ENCODE results near the gene TNS1. TPM values are rescaled to one million over a fixed set of nuclear protein-coding genes. Genes with fewer than 3 reads are reported as not detected.

The TNS1 gene
- total and polyA plus RNA-seq, 9 of the 15 experiments (the other 6 are each of a cell fraction or from before 2014, with no cell fraction given) = 0.13 to 2.7 (median 0.77) TPM

GRCh38 chr2:218039171-218039570 lies 36.4 kb upstream of the TNS1 start (continued):
- TF ChIP-seq U2AF1 (optimal IDR thresholded peaks at IDR 0.05; ENCODE audit: low read depth, low read length) (no peak), U2AF2 (optimal IDR thresholded peaks at IDR 0.05; ENCODE audit: low read depth, low read length) (no peak), CEBPB (tag; IDR thresholded peaks at IDR 0.05) (no peak)

DNA sequence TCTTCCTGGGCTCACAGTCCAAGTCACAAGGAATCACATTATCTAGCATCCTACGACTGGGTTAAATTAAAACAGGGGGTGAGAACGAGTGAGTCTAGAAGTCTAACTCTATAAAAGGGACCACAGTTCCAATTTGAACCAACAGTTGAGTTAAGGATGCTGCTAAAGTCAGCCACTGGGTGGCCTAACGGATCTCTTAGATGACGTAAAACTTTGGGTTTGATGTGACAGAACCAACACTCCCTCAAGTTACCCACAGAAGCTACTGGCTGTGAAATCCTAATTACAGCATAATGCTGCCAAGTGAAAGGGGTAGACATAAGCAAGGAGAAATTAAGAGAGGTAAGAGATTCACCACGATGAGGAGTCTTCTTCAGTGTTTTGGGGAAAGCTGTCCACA lies 33.6 kb upstream of the TNS1 start:
- H3K4me1 ChIP-seq (replicated peaks in 1 of 2; ENCODE audit: control insufficient read depth in 2 of 2, insufficient read depth in 2 of 2, low read length in 2 of 2) = peaks cover 0 to 4% of the 10 kb centered on the region in 2 experiments; a peak in 1 of 5 replicates
- peak; percentile 22; the same call in 1 of the 2 replicates for TF ChIP-seq CREM (IDR thresholded peaks at IDR 0.05; ENCODE audit: low read depth)
- TF ChIP-seq, protein P1, sequence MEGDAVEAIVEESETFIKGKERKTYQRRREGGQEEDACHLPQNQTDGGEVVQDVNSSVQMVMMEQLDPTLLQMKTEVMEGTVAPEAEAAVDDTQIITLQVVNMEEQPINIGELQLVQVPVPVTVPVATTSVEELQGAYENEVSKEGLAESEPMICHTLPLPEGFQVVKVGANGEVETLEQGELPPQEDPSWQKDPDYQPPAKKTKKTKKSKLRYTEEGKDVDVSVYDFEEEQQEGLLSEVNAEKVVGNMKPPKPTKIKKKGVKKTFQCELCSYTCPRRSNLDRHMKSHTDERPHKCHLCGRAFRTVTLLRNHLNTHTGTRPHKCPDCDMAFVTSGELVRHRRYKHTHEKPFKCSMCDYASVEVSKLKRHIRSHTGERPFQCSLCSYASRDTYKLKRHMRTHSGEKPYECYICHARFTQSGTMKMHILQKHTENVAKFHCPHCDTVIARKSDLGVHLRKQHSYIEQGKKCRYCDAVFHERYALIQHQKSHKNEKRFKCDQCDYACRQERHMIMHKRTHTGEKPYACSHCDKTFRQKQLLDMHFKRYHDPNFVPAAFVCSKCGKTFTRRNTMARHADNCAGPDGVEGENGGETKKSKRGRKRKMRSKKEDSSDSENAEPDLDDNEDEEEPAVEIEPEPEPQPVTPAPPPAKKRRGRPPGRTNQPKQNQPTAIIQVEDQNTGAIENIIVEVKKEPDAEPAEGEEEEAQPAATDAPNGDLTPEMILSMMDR (IDR thresholded peaks at IDR 0.05 in 2 of 3, conservative IDR thresholded peaks at IDR 0.05 in 1 of 3; ENCODE audit: insufficient read depth in 2 of 3, low read depth in 1 of 3, low read length in 3 of 3) = peak; percentile 9 to 18 (median 12); a peak in 1 of 6 replicates
- no peak for TF ChIP-seq CBFB (CRISPR knock-in tag; IDR thresholded peaks at IDR 0.05)
- no peak overlapping the region for H3K9ac ChIP-seq (ENCODE audit: insufficient read depth in 1 of 2, low read depth in 2 of 2, low read length in 2 of 2)
- no peaks in the 10 kb centered on the region for H3K9me3 ChIP-seq (replicated peaks; ENCODE audit: control insufficient read depth, insufficient read depth, low read depth, low read length)
- no peaks in the 10 kb centered on the region for H3K9me1 ChIP-seq (ENCODE audit: control insufficient read depth, insufficient read depth, low read length)
- BruUV-seq (replicated peaks) = no TSS peak
- no peaks in the 10 kb centered on the region for H4K20me1 ChIP-seq (replicated peaks; ENCODE audit: control insufficient read depth, insufficient read depth, low read length)
- no peaks in the 10 kb centered on the region for H3K36me3 ChIP-seq (ENCODE audit: control insufficient read depth, insufficient read depth, low read length)
- ChIA-PET POLR2A (interaction anchor here (0.7 kb wide), 1 partner anchor 509 kb away, joined by 3 read pairs; no protein-coding TSS in a partner anchor), CTCF (ENCODE audit: low intra/inter-chr PET ratio) (no interaction called here)
- no peak overlapping the region for H2AFZ ChIP-seq (ENCODE audit: low read depth, low read length)
- intact Hi-C loops (cut with micrococcal nuclease) (no loop called here), in situ Hi-C loops (cut with MboI) (no loop called here)
- no peak for DNase-seq (ENCODE audit: extremely low read depth in 1 of 4, low spot score in 3 of 4)
- H3K4me2 ChIP-seq (ENCODE audit: insufficient read depth, low read length) = no peak overlapping the region
- 0% methylated on average over 5 of the region's 5 CpGs for WGBS (ENCODE audit: insufficient coverage, low coverage, missing lambda C conversion rate)
- no peaks in the 10 kb centered on the region for H3K79me2 ChIP-seq (ENCODE audit: control insufficient read depth, insufficient read depth, low read length)
- ATAC-seq = 0 out of 3 replicates have a peak, but pooled peaks have one; percentile 19
- no peak overlapping the region for H3K27ac ChIP-seq (ENCODE audit: extremely low read depth, low read depth, low read length)
- peaks cover 0 to 20% of the 10 kb centered on the region in 2 experiments; a peak in 2 of 5 replicates for H3K27me3 ChIP-seq (ENCODE audit: control insufficient read depth in 2 of 2, insufficient read depth in 2 of 2, low read length in 2 of 2)
- no peak overlapping the region for H3K4me3 ChIP-seq
- no peak for FAIRE-seq

Measured in K562 (cell line).